Activated T-cell treated with anti-CD3 and anti-CD28 coated beads, Interleukin-2, amount 50 U/mL, for 72 hours (primary cell): ENCODE results near the gene FHL2. TPM values are rescaled to one million over a fixed set of nuclear protein-coding genes. Genes with fewer than 3 reads are reported as not detected.

Experiments used
- ATAC-seq, 2 donors: fragments of 150-1000 bp; cut with Tn5 transposase; replicated peaks in 1 of 2; 2 replicates each; pipeline ENCODE4 v1.10.0; 2021; ENCODE audit warnings: moderate library complexity in 2 of 2, mild to moderate bottlenecking in 1 of 2
- DNase-seq, 2 donors: peaks; one replicate each; pipeline ENCODE4 v3.0.0; 2021 to 2022; ENCODE audit warnings: mixed read lengths in 1 of 2
- H3K27ac Mint-ChIP-seq: one replicate; pipeline ENCODE4 v1.8.0; 2022; ENCODE audit warnings: mild to moderate bottlenecking, moderate library complexity, mixed read lengths
- H3K27me3 Mint-ChIP-seq: one replicate; pipeline ENCODE4 v1.8.0; 2022; ENCODE audit warnings: low read depth, mixed read lengths
- H3K36me3 Mint-ChIP-seq, 2 donors: one replicate each; pipeline ENCODE4 v1.8.0; 2022; ENCODE audit warnings: mixed read lengths in 2 of 2, mild to moderate bottlenecking in 1 of 2; ENCODE audit not compliant: insufficient read depth in 2 of 2
- H3K4me1 Mint-ChIP-seq: one replicate; pipeline ENCODE4 v1.8.0; 2022; ENCODE audit warnings: low read depth, mixed read lengths
- H3K4me3 Mint-ChIP-seq, 2 donors: one replicate each; pipeline ENCODE4 v1.8.0; 2022; ENCODE audit warnings: mild to moderate bottlenecking in 2 of 2, mixed read lengths in 2 of 2, moderate library complexity in 2 of 2
- H3K9me3 Mint-ChIP-seq, 2 donors: one replicate each; pipeline ENCODE4 v1.8.0; 2022; ENCODE audit warnings: mixed read lengths in 2 of 2
- total RNA-seq, 2 donors: library from RNA; stranded (reverse); gene quantifications; one replicate each; pipeline ENCODE4 v1.2.3, GENCODE V29; 2022

The FHL2 gene
- total RNA-seq, 2 donors from 2014 or later = 2.2 to 7.1 TPM

DNA sequence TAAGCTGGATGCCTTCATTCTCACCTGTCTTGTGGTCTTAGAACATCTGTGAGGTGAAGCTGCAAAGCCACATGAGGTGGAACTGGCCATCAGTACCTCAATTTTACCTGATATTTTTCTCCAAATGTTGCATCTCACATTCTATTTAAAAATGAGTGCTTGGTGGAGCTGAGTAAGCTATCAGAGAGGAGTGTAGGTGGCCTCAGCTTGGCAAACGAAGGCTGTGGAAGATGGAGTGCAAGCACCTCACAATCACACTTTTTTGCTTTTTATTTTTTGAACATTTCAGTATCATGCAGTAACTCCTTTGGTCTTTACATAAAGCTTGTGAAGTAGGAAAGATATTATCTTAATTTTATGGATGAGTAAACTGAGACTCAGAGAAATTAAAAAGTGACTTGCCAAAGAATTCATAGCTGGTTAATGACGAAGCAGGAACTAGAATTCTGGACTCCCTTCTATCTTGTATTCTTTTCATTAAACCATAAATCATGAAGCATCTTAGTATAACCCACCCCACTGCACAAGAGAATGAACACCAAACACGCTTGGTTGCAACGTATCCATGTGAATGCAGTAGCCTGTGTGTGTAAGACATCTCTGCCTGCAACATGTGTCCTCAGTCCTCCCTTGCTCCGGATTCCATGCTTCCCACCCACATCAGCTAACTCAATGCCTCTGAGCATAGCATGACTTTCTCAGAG is 34.3 kb downstream of the FHL2 start:
- no peaks in the 10 kb centered on the region for H3K9me3 Mint-ChIP-seq
- no peak overlapping the region for H3K4me3 Mint-ChIP-seq
- H3K27me3 Mint-ChIP-seq = no peaks in the 10 kb centered on the region
- H3K36me3 Mint-ChIP-seq = peaks cover 0 to 7% of the 10 kb centered on the region in 2 donors
- no peak for ATAC-seq
- no peak overlapping the region for H3K27ac Mint-ChIP-seq
- DNase-seq = no peak
- peaks cover 16% of the 10 kb centered on the region for H3K4me1 Mint-ChIP-seq

DNA sequence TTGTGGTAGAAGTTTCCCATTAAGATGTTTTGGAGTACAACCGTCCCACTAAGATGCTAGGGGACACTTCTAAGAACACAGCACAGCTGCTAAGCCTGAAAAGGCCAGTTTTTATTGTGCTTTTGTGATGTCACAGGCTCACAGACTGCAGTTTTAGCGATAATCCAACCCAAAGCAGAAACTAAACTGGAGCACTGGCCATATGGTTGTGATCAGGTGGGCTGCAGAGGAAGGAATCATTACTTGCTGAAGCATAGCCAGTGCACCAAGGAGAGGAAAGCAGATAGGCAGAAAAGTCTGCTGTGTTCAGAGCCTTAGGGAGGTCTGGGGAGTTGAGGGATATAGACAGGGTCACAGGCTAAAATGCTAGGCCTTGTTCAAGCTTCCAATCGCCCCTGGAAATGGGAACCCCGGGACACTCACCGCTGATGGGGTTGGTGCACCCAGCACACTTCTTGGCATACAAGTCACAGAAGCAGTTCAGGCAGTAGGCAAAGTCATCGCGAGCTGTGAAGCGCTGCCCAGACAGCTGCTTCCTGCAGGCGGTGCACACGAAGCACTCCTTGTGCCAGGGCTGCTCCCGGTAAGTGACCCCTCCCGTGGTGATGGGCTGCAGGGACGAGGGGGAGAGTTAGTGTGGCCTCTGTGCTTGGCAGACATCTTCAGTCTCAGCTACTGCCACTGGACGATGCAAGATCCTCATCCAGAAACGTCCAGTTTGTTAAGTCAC is 35.8 kb downstream of the FHL2 start:
- Mint-ChIP-seq H3K4me3 (no peak overlapping the region), H3K27ac (no peak overlapping the region), H3K4me1 (peaks cover 14% of the 10 kb centered on the region), H3K9me3 (no peaks in the 10 kb centered on the region), H3K27me3 (no peaks in the 10 kb centered on the region), H3K36me3 (peaks cover 0 to 9% of the 10 kb centered on the region in 2 donors)
- ATAC-seq = no peak
- no peak for DNase-seq

DNA sequence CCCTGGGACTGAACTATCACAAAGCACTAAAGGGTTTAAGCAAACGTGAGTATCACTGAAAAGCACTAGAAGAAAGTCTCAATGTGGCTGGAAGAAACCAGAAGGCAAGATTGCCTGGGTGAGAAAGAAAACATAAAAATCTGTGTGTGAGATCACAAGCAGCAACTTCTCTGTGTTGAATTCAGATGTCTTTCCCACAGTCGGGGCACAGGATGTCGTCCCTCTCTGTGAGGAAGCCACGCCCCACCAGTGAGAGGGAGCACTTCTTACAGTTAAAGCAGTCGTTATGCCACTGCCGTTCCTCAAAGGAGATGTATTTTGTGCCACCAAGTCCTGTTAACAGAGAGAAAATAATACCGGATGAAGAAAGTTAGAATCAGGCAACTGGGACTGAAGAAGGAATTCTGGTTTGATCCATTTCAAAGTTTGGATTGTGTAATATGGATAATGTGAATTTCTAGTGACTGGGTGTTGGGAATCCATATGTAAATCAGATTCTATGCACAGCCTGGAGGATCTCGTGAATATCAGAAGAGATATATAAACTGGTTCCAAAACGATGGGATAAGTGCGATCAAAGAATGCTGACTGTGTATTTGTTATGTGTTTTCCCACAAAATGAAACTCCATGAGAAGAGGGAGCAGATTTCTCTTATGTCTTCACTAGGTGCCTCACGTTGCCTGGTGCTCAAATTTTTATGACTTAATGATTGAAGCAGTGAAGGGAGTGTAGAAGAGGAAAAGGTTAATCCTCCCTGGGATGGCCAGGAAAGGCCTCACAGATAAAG is 37.6 kb downstream of the FHL2 start:
- Mint-ChIP-seq H3K36me3 (peaks cover 10 to 21% of the 10 kb centered on the region in 2 donors), H3K4me3 (no peak overlapping the region), H3K27ac (no peak overlapping the region), H3K4me1 (peaks cover 14% of the 10 kb centered on the region), H3K9me3 (peaks cover 0 to 2% of the 10 kb centered on the region in 2 donors), H3K27me3 (no peaks in the 10 kb centered on the region)
- ATAC-seq (no peak), DNase-seq (peak in 1 of 2 donors; percentile 4)

DNA sequence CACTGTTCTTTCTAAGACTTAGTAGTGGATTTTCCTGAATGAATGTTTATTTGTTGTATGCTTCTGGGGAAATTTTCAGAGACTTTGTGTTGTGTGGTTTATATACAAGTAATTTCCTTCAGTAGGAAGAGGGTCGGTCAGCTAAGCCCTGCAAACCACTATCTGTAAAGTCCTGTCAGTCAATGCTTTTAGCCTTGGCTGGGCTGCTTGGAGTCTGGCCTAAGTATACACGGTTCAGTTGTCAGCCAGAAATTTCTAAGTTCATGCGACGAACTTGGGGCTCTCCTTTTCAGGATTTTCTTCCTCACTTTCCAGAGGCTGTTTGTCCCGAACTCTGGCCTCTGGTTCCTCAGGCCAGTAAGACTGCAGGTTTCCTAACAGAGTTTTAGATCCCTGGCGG is 40.3 kb downstream of the FHL2 start:
- Mint-ChIP-seq H3K4me3 (no peak overlapping the region), H3K27me3 (no peaks in the 10 kb centered on the region), H3K27ac (no peak overlapping the region), H3K9me3 (peaks cover 0 to 5% of the 10 kb centered on the region in 2 donors), H3K4me1 (peaks cover 14% of the 10 kb centered on the region), H3K36me3 (peaks cover 16 to 34% of the 10 kb centered on the region in 2 donors)
- no peak for DNase-seq
- no peak for ATAC-seq

DNA sequence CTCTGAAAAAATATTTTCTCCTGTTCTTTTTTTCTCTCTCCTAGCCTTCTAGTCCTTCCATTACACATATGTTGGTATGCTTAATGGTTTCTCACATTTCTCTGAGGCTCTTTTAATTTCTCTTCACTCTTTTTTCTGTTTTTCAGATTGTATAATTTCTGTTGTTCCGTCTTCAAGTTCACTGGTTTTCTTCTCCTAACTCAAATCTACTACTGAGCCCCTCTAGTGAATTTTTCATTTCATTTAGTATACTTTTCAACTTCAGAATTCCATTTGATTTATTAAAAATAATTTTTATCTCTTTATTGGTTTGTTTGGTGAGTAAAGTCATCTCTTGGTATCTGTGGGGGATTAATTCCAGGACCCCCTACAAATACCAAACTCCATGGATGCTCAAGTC is 41.7 kb downstream of the FHL2 start:
- H3K9me3 Mint-ChIP-seq = peaks cover 0 to 5% of the 10 kb centered on the region in 2 donors

DNA sequence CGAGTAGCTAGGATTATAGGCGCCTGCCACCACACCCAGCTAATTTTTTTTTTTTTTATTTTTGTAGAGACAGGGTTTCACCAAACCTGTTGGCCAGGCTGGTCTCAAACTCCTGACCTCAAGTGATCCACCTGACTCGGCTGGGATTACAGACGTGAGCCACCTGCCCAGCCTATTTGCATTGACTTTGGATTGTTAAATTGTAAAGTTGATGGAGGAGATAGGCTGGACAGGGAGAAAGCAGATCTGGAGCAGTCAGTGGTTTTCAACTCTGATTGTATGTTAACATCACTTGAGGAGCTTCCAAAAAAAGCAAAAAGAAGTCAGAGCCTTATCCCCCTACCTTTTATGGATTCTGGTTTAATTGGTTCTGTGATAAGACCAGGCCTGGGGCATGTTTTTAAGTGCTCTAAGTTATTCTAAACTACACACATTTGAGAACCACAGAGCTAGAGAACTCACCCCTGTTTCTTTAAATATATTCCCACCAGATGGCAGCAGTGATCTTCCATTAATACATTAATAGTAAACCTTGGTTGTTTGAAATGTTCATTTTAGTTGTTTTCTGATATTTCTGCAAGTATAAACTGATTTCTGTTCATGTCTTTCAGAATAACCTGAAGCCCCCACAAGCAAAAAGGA is 54.0 kb downstream of the FHL2 start:
- DNase-seq = no peak
- H3K4me3 Mint-ChIP-seq = no peak overlapping the region
- no peak for ATAC-seq
- H3K4me1 Mint-ChIP-seq = peaks cover 4% of the 10 kb centered on the region
- H3K27ac Mint-ChIP-seq = no peak overlapping the region
- H3K27me3 Mint-ChIP-seq = no peaks in the 10 kb centered on the region
- no peaks in the 10 kb centered on the region for H3K9me3 Mint-ChIP-seq
- H3K36me3 Mint-ChIP-seq = peaks cover 0 to 14% of the 10 kb centered on the region in 2 donors

More for the DNA sequence above, 41.7 kb downstream of the FHL2 start:
- DNase-seq (no peak), ATAC-seq (no peak)
- Mint-ChIP-seq H3K36me3 (peaks cover 16 to 36% of the 10 kb centered on the region in 2 donors), H3K27ac (peak overlapping the region; percentile 43), H3K4me3 (no peak overlapping the region), H3K4me1 (peaks cover 14% of the 10 kb centered on the region), H3K27me3 (no peaks in the 10 kb centered on the region)

DNA sequence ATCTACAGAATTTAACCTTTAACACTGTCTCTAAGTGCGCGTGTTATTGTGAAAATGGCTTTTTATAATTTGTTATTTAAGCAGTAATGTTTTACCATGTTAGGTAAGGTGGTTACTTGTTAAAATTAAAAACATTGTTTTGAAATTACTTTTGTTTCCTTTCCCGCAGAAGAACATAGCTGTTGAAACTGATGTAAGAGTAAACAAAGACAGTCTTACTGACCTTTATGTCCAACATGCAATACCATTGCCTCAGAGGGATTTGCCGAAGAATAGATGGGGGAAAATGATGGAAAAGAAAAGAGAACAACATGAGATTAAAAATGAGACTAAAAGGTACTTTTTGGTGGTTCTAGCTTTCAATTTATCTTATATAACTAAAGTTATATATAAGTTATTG is 59.4 kb downstream of the FHL2 start:
- peaks cover 46% of the 10 kb centered on the region for H3K4me1 Mint-ChIP-seq
- H3K9me3 Mint-ChIP-seq = no peaks in the 10 kb centered on the region
- H3K36me3 Mint-ChIP-seq = peaks cover 5 to 9% of the 10 kb centered on the region in 2 donors
- no peaks in the 10 kb centered on the region for H3K27me3 Mint-ChIP-seq
- no peak for ATAC-seq
- H3K4me3 Mint-ChIP-seq = peak overlapping the region; percentile 87 to 100
- DNase-seq = no peak
- peak overlapping the region; percentile 81 for H3K27ac Mint-ChIP-seq

DNA sequence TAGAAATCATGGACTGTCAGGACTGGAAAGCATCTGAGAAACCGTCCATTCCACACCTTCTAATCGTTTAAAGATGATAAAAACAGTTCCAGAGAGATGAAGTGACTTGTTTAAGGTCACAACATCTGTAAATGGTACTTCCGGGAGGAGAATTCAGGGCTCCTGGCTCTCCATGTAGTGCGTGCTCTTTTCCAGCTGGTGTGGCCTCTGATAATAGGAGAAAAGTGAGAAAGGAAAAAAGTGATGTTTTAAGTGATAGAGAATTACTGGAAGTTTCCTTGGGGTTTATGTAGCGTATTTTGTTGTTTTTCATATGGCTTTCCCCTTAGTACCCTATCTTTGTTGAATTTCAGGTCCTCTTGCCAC is 60.8 kb downstream of the FHL2 start:
- H3K36me3 Mint-ChIP-seq = peaks cover 5 to 9% of the 10 kb centered on the region in 2 donors
- peak overlapping the region; percentile 81 for H3K27ac Mint-ChIP-seq
- H3K4me1 Mint-ChIP-seq = peaks cover 46% of the 10 kb centered on the region
- DNase-seq = no peak
- H3K27me3 Mint-ChIP-seq = no peaks in the 10 kb centered on the region
- H3K9me3 Mint-ChIP-seq = no peaks in the 10 kb centered on the region
- peak in 1 of 2 donors; percentile 6 for ATAC-seq
- peak overlapping the region; percentile 87 to 100 for H3K4me3 Mint-ChIP-seq

DNA sequence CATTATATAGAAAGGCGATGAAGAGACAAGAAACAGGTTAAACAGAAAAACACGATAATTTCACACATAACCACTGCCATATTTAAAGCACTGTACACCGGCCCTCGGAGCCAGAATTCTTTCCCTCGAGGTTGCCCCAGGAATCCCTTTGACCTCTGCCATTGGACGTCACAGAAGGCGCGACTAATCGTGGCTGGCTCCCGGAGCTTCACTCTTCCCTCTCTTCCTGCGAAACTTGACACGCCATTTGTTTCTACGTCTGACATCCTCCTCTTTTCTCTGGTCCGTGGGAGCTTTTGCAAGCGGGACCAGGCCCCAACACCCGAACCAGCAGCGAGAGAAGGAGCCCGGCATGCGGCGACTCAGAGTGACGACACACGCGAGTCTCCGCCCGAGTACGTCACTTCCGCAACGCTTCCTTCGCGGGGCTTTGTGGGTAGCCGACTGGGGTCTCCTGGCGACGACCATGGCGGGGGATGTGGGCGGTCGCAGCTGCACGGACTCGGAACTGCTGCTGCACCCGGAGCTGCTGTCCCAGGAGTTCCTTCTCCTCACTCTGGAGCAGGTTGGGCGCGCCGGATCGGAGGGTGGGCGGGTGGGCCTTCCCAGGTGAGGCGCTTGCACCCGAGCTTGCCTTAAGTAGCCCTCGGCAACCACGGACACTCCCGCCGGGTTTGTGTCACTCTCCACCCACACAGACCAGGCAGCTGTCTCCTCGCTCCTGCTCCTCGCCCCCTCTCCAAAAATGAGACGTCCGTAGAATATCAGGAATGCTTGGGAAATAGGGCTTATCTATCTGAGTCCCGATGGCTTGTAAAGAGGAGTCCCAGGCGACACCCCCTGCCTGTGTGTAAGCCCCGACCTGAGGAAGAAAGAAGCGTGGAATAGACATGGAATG is 61.5 kb downstream of the FHL2 start, which contains the start of gene C2orf49:
Gene C2orf49, plus strand, starts transcription at position 419 of the 898 bp plus-strand sequence. Its CDS starts 48 bp downstream, at position 467.
- H3K27me3 Mint-ChIP-seq = no peaks in the 10 kb centered on the region
- peak within 1 kb of the TSS; percentile 100 for H3K27ac Mint-ChIP-seq
- DNase-seq (peak; percentile 89 to 92), ATAC-seq (peak; percentile 95 to 97)
- no peaks in the 10 kb centered on the region for H3K9me3 Mint-ChIP-seq
- peak within 1 kb of the TSS; percentile 87 to 100 for H3K4me3 Mint-ChIP-seq
- H3K36me3 Mint-ChIP-seq = peaks cover 5 to 9% of the 10 kb centered on the region in 2 donors
- H3K4me1 Mint-ChIP-seq = peaks cover 46% of the 10 kb centered on the region

DNA sequence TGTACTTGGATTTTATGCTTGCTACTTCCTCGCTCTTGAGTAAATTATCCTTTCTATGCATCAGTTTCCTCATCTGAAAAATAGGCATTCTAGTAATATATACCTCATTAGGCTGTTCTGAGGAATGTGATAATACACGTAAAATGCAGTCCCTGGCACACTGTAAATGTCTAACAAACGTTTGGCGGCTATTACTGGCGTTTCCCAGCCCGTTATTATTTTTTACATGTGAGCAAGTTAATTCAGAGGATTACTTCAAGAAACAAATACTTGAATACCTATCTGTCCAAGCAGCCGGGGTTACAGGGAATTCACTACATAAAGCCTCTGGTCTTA is 62.1 kb downstream of the FHL2 start:
- H3K9me3 Mint-ChIP-seq = no peaks in the 10 kb centered on the region
- peak overlapping the region; percentile 100 for H3K27ac Mint-ChIP-seq
- H3K4me3 Mint-ChIP-seq = peak overlapping the region; percentile 87 to 100
- no peak for DNase-seq
- H3K4me1 Mint-ChIP-seq = peaks cover 46% of the 10 kb centered on the region
- H3K36me3 Mint-ChIP-seq = peaks cover 5 to 6% of the 10 kb centered on the region in 2 donors
- H3K27me3 Mint-ChIP-seq = no peaks in the 10 kb centered on the region
- no peak for ATAC-seq

DNA sequence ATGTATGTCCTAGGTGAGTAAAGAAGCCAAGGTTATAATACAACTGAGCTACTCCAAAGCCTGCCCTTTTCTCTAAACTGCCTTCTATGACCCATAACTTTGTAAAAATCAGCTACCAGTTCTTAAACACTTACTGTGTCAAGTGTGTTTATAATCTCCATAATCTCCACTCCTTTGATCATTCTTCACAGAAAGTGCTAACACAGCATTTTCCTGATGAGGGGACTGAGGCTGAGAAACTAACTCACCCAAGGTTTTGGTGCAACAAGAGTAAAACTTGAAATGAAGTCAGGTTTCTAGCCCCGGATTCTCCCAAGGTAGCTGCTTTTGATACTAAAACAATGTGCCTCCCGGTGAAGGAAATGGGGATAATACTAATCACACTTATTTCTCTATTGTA is 63.4 kb downstream of the FHL2 start:
- Mint-ChIP-seq H3K4me3 (no peak overlapping the region), H3K4me1 (peaks cover 51% of the 10 kb centered on the region), H3K27ac (no peak overlapping the region), H3K27me3 (no peaks in the 10 kb centered on the region), H3K36me3 (peaks cover 5% of the 10 kb centered on the region in 2 donors), H3K9me3 (no peaks in the 10 kb centered on the region)
- ATAC-seq (no peak), DNase-seq (no peak)

DNA sequence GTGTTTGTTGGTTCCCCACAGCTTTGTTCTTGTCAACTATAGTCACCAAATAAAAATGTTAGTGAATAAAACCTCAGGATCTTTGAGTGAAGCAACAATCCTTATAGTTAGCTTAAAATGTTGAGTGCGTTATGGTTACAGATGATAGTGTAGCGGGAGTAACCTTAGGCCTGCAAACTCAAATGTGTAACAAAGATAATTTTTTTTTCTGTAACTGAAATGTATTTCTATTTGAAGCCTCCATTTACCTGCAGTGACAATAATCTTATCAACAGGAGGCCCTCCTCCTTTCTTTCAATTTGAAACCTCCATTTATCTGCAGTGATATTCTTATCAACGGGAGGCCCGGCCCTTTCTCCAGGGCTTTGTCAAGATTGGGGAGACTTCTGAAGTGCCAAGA is 64.6 kb downstream of the FHL2 start:
- peaks cover 46% of the 10 kb centered on the region for H3K4me1 Mint-ChIP-seq

More for the DNA sequence above, 64.6 kb downstream of the FHL2 start:
- ATAC-seq (no peak), DNase-seq (no peak)
- Mint-ChIP-seq H3K36me3 (peaks cover 2 to 5% of the 10 kb centered on the region in 2 donors), H3K9me3 (no peaks in the 10 kb centered on the region), H3K4me3 (no peak overlapping the region), H3K27ac (no peak overlapping the region), H3K27me3 (no peaks in the 10 kb centered on the region)
